DOHH2 (cell line): ENCODE measurements around the gene KRTAP9-1.

ENCODE experiments used
- H3F3A ChIP-seq: fragments of 200-600 bp; sonication (generic), shearing (Covaris generic); 2 replicates; pipeline ENCODE4 v1.6.0; 2016; ENCODE audit warnings: antibody characterized with exemption, mild to moderate bottlenecking; ENCODE audit not compliant: control insufficient read depth, insufficient read depth
- H3K27ac ChIP-seq: fragments of 200-600 bp; sonication (generic); 2 replicates; pipeline ENCODE4 v1.5.1; 2014; ENCODE audit warnings: low read depth, mild to moderate bottlenecking, low read length, moderate library complexity
- H3K27me3 ChIP-seq: fragments of 200-600 bp; sonication (generic); 2 replicates; pipeline ENCODE4 v1.6.1; 2014; ENCODE audit warnings: mild to moderate bottlenecking, low read length, mixed read lengths; ENCODE audit not compliant: control insufficient read depth
- H3K36me3 ChIP-seq: fragments of 200-600 bp; sonication (generic); 2 replicates; pipeline ENCODE4 v1.6.1; 2014; ENCODE audit warnings: mild to moderate bottlenecking, low read length, moderate library complexity, mixed read lengths; ENCODE audit not compliant: control insufficient read depth
- H3K4me1 ChIP-seq: fragments of 200-600 bp; sonication (generic); 2 replicates; pipeline ENCODE4 v1.6.1; 2014; ENCODE audit warnings: mild to moderate bottlenecking, low read length, mixed read lengths; ENCODE audit not compliant: control insufficient read depth
- H3K4me2 ChIP-seq: fragments of 200-600 bp; sonication (generic); 2 replicates; pipeline ENCODE4 v1.6.0; 2014; ENCODE audit warnings: mild to moderate bottlenecking, low read length, moderate library complexity
- H3K4me3 ChIP-seq: fragments of 200-600 bp; sonication (generic); 2 replicates; pipeline ENCODE4 v1.5.1; 2014; ENCODE audit warnings: mild to moderate bottlenecking, low read length, mixed read lengths
- H3K79me2 ChIP-seq: fragments of 200-600 bp; sonication (generic); 2 replicates; pipeline ENCODE4 v1.6.1; 2014; ENCODE audit warnings: mild to moderate bottlenecking, low read length, mixed read lengths; ENCODE audit not compliant: control insufficient read depth
- H3K9me2 ChIP-seq: fragments of 200-600 bp; sonication (generic); replicated peaks from 2 replicates; pipeline ENCODE4 v1.6.1; 2014; ENCODE audit warnings: mild to moderate bottlenecking, low read length, mixed read lengths; ENCODE audit not compliant: control insufficient read depth
- H3K9me3 ChIP-seq: fragments of 200-600 bp; sonication (generic); 2 replicates; pipeline ENCODE4 v1.6.1; 2014; ENCODE audit warnings: antibody characterized with exemption, low read length, mixed read lengths; ENCODE audit not compliant: control insufficient read depth, insufficient read depth
- H4K20me1 ChIP-seq: fragments of 200-600 bp; sonication (generic); 2 replicates; pipeline ENCODE4 v1.6.0; 2014; ENCODE audit warnings: low read depth, mild to moderate bottlenecking, antibody characterized with exemption, low read length, moderate library complexity; ENCODE audit not compliant: control insufficient read depth, insufficient read depth
- CTCF ChIP-seq: fragments of 200-600 bp; sonication (generic); IDR thresholded peaks from one replicate; pipeline ENCODE4 v1.5.1; 2014; ENCODE audit warnings: antibody characterized with exemption, mild to moderate bottlenecking, low read depth, low read length; ENCODE audit not compliant: poor library complexity, severe bottlenecking
- EZH2phosphoT487 ChIP-seq: fragments of 200-600 bp; sonication (generic); IDR thresholded peaks from 2 replicates; pipeline ENCODE4 v1.6.1; 2017; ENCODE audit warnings: borderline replicate concordance, mild to moderate bottlenecking, antibody characterized with exemption, low read length, moderate library complexity, mixed read lengths

The KRTAP9-1 gene

GRCh38 chr17:41184480-41184961 lies 5.2 kb upstream of the KRTAP9-1 start, which contains the start of gene KRTAP4-1:
KRTAP4-1 (minus strand) TSS chr17:41184911; CDS start chr17:41184854, 57 bp downstream.
- no peaks in the 10 kb centered on the region for H3F3A ChIP-seq
- no peaks in the 10 kb centered on the region for H3K9me3 ChIP-seq
- H3K4me2 ChIP-seq: no peak within 1 kb of the TSS
- TF ChIP-seq EZH2phosphoT487 (no peak), CTCF (no peak)
- no peak within 1 kb of the TSS for H3K27ac ChIP-seq
- no peak within 1 kb of the TSS for H3K4me3 ChIP-seq
- H3K27me3 ChIP-seq: peaks cover 4% of the 10 kb centered on the region; the same call in 1 of the 2 replicates
- H3K9me2 ChIP-seq: no peaks in the 10 kb centered on the region
- no peaks in the 10 kb centered on the region for H4K20me1 ChIP-seq
- H3K4me1 ChIP-seq: no peaks in the 10 kb centered on the region
- no peaks in the 10 kb centered on the region for H3K36me3 ChIP-seq
- no peaks in the 10 kb centered on the region for H3K79me2 ChIP-seq

GRCh38 chr17:41185001-41185400 lies 4.7 kb upstream of the KRTAP9-1 start:
- Histone ChIP-seq H3F3A (no peaks in the 10 kb centered on the region), H3K27me3 (peaks cover 4% of the 10 kb centered on the region; the same call in 1 of the 2 replicates), H3K4me1 (no peaks in the 10 kb centered on the region), H3K27ac (no peak overlapping the region), H3K79me2 (no peaks in the 10 kb centered on the region), H3K36me3 (no peaks in the 10 kb centered on the region), H3K9me2 (no peaks in the 10 kb centered on the region), H3K4me3 (no peak overlapping the region), H3K4me2 (no peak overlapping the region), H4K20me1 (no peaks in the 10 kb centered on the region), H3K9me3 (no peaks in the 10 kb centered on the region)
- TF ChIP-seq EZH2phosphoT487 (no peak), CTCF (no peak)

GRCh38 chr17:41186872-41187271 lies 2.8 kb upstream of the KRTAP9-1 start:
- H3K36me3 ChIP-seq: no peaks in the 10 kb centered on the region
- TF ChIP-seq EZH2phosphoT487 (no peak), CTCF (no peak)
- no peak overlapping the region for H3K4me2 ChIP-seq
- H3F3A ChIP-seq: no peaks in the 10 kb centered on the region
- no peaks in the 10 kb centered on the region for H4K20me1 ChIP-seq
- H3K9me2 ChIP-seq: no peaks in the 10 kb centered on the region
- H3K79me2 ChIP-seq: no peaks in the 10 kb centered on the region
- H3K9me3 ChIP-seq: no peaks in the 10 kb centered on the region
- no peak overlapping the region for H3K4me3 ChIP-seq
- H3K4me1 ChIP-seq: no peaks in the 10 kb centered on the region
- H3K27ac ChIP-seq: no peak overlapping the region
- H3K27me3 ChIP-seq: peaks cover 4% of the 10 kb centered on the region; the same call in 1 of the 2 replicates

GRCh38 chr17:41190328-41190727 lies 641 bp downstream of the KRTAP9-1 start:
- H3K4me3 ChIP-seq: no peak overlapping the region
- H3K36me3 ChIP-seq: no peaks in the 10 kb centered on the region
- H4K20me1 ChIP-seq: no peaks in the 10 kb centered on the region
- no peaks in the 10 kb centered on the region for H3K79me2 ChIP-seq
- no peaks in the 10 kb centered on the region for H3K9me2 ChIP-seq
- H3K27ac ChIP-seq: no peak overlapping the region
- H3F3A ChIP-seq: no peaks in the 10 kb centered on the region
- no peak overlapping the region for H3K4me2 ChIP-seq
- H3K27me3 ChIP-seq: peaks cover 4% of the 10 kb centered on the region; the same call in 1 of the 2 replicates
- no peaks in the 10 kb centered on the region for H3K9me3 ChIP-seq
- H3K4me1 ChIP-seq: no peaks in the 10 kb centered on the region
- TF ChIP-seq EZH2phosphoT487: no peak
- TF ChIP-seq CTCF: no peak
